WTC11 (cell line): ENCODE data around the gene TMC5. TPM values are rescaled to one million over a fixed set of nuclear protein-coding genes. Genes with fewer than 3 reads are reported as not detected.

Experiments used
- ATAC-seq: fragments of 200-7000 bp; cut with Tn5 transposase; 2 replicates; pipeline ENCODE4 v1.10.0; 2021; ENCODE audit warnings: mild to moderate bottlenecking, moderate library complexity
- CTCF ChIA-PET: fragments of 300-600 bp; sonication (Branson Sonifier 250); formaldehyde crosslinking; loops from one replicate; lab custom pipeline; 2021; ENCODE audit warnings: antibody characterized with exemption; lab: Charles Lee
- POLR2A ChIA-PET: fragments of 350-600 bp; sonication (Branson Sonifier 250); formaldehyde crosslinking; loops from one replicate; lab custom pipeline; 2021; ENCODE audit warnings: antibody characterized with exemption; lab: Charles Lee
- DNase-seq: peaks from one replicate; pipeline ENCODE4 v3.0.0; 2021; ENCODE audit warnings: low spot score
- H3K27ac Mint-ChIP-seq: 2 replicates; pipeline ENCODE4 v1.8.0; 2021; ENCODE audit warnings: mixed read lengths
- H3K27me3 Mint-ChIP-seq: 2 replicates; pipeline ENCODE4 v1.8.0; 2021; ENCODE audit warnings: low read depth, mild to moderate bottlenecking, moderate library complexity, mixed read lengths
- H3K36me3 Mint-ChIP-seq: 2 replicates; pipeline ENCODE4 v1.8.0; 2021; ENCODE audit warnings: mixed read lengths
- H3K4me1 Mint-ChIP-seq: 2 replicates; pipeline ENCODE4 v1.8.0; 2022; ENCODE audit warnings: mixed read lengths
- H3K4me3 Mint-ChIP-seq: 2 replicates; pipeline ENCODE4 v1.8.0; 2021; ENCODE audit warnings: mild to moderate bottlenecking, moderate library complexity, mixed read lengths
- H3K9me3 Mint-ChIP-seq: 2 replicates; pipeline ENCODE4 v1.8.0; 2021; ENCODE audit warnings: mixed read lengths
- CREM ChIP-seq: sonication (generic); formaldehyde crosslinking; IDR thresholded peaks from 2 replicates; pipeline ENCODE4 v1.8.1; 2022; ENCODE audit warnings: mild to moderate bottlenecking, missing genetic modification reagents, moderate library complexity
- ETV6 ChIP-seq: sonication (generic); formaldehyde crosslinking; IDR thresholded peaks from 2 replicates; pipeline ENCODE4 v1.8.1; 2022; ENCODE audit warnings: mild to moderate bottlenecking, missing genetic modification reagents
- FOXJ3 ChIP-seq: sonication (generic); formaldehyde crosslinking; IDR thresholded peaks from 2 replicates; pipeline ENCODE4 v1.9.0; 2021; ENCODE audit warnings: missing genetic modification reagents, mild to moderate bottlenecking, borderline replicate concordance
- FOXK1 ChIP-seq: sonication (generic); formaldehyde crosslinking; IDR thresholded peaks from 2 replicates; pipeline ENCODE4 v1.8.0; 2022; ENCODE audit warnings: mild to moderate bottlenecking, moderate library complexity, missing genetic modification reagents
- FOXP1 ChIP-seq: sonication (generic); formaldehyde crosslinking; IDR thresholded peaks from 2 replicates; pipeline ENCODE4 v1.8.0; 2022; ENCODE audit warnings: missing genetic modification reagents, mild to moderate bottlenecking, moderate library complexity, borderline replicate concordance
- NFYB ChIP-seq: sonication (generic); formaldehyde crosslinking; conservative IDR thresholded peaks from 2 replicates; pipeline ENCODE4 v1.8.0; 2022; ENCODE audit warnings: low read depth, missing genetic modification reagents
- SMAD3 ChIP-seq: sonication (generic); formaldehyde crosslinking; IDR thresholded peaks from 2 replicates; pipeline ENCODE4 v1.8.0; 2022; ENCODE audit warnings: missing genetic modification reagents, mild to moderate bottlenecking, borderline replicate concordance
- SP1 ChIP-seq: sonication (generic); formaldehyde crosslinking; conservative IDR thresholded peaks from 2 replicates; pipeline ENCODE4 v1.8.1; 2022; ENCODE audit warnings: missing genetic modification reagents
- ZNF121 ChIP-seq: sonication (generic); formaldehyde crosslinking; IDR thresholded peaks from 2 replicates; pipeline ENCODE4 v1.8.0; 2023; ENCODE audit warnings: missing genetic modification reagents
- total RNA-seq: library from RNA; stranded (reverse); gene quantifications from 3 replicates; pipeline ENCODE4 v1.2.3, GENCODE V29; 2021
- TF ChIP-seq, protein P1 (sequence below): sonication (generic); formaldehyde crosslinking; IDR thresholded peaks from 2 replicates; pipeline ENCODE4 v1.8.1; 2023; ENCODE audit warnings: mild to moderate bottlenecking, moderate library complexity, missing genetic modification reagents
- TF ChIP-seq, protein P2 (sequence below): fragments of 250-450 bp; sonication (Bioruptor Pico); IDR thresholded peaks from 2 replicates; pipeline ENCODE4 v1.8.0; 2021; ENCODE audit warnings: mild to moderate bottlenecking
- TF ChIP-seq, protein P3 (sequence below): sonication (generic); formaldehyde crosslinking; IDR thresholded peaks from 2 replicates; pipeline ENCODE4 v1.8.1; 2022; ENCODE audit warnings: mild to moderate bottlenecking, moderate library complexity, missing genetic modification reagents
- TF ChIP-seq, protein P4 (sequence below): sonication (generic); formaldehyde crosslinking; IDR thresholded peaks from 2 replicates; pipeline ENCODE4 v1.8.1; 2022; ENCODE audit warnings: mild to moderate bottlenecking, missing genetic modification reagents, moderate library complexity, borderline replicate concordance
- TF ChIP-seq, protein P5 (sequence below): sonication (generic); formaldehyde crosslinking; IDR thresholded peaks from 2 replicates; pipeline ENCODE4 v1.8.0; 2023; ENCODE audit warnings: mild to moderate bottlenecking, missing genetic modification reagents
- TF ChIP-seq, protein P6 (sequence below): sonication (generic); formaldehyde crosslinking; IDR thresholded peaks from 2 replicates; pipeline ENCODE4 v1.8.0; 2023; ENCODE audit warnings: missing genetic modification reagents, mild to moderate bottlenecking, borderline replicate concordance
- TF ChIP-seq, protein P7 (sequence below): fragments of 250-450 bp; sonication (Bioruptor Pico); IDR thresholded peaks from 2 replicates; pipeline ENCODE4 v1.9.0; 2021; ENCODE audit warnings: moderate library complexity, mild to moderate bottlenecking, inconsistent platforms, borderline replicate concordance
- TF ChIP-seq, protein P8 (sequence below): sonication (generic); formaldehyde crosslinking; IDR thresholded peaks from 2 replicates; pipeline ENCODE4 v1.8.0; 2022; ENCODE audit warnings: mild to moderate bottlenecking, missing genetic modification reagents
- TF ChIP-seq, protein P9 (sequence below): sonication (generic); formaldehyde crosslinking; IDR thresholded peaks from 2 replicates; pipeline ENCODE4 v1.8.0; 2022; ENCODE audit warnings: mild to moderate bottlenecking, missing genetic modification reagents
- TF ChIP-seq, protein P10 (sequence below): sonication (generic); formaldehyde crosslinking; IDR thresholded peaks from 2 replicates; pipeline ENCODE4 v1.8.0; 2022; ENCODE audit warnings: mild to moderate bottlenecking, missing genetic modification reagents

TMC5 gene
- total RNA-seq, 1 experiment from 2014 or later, result 3.1 TPM

DNA sequence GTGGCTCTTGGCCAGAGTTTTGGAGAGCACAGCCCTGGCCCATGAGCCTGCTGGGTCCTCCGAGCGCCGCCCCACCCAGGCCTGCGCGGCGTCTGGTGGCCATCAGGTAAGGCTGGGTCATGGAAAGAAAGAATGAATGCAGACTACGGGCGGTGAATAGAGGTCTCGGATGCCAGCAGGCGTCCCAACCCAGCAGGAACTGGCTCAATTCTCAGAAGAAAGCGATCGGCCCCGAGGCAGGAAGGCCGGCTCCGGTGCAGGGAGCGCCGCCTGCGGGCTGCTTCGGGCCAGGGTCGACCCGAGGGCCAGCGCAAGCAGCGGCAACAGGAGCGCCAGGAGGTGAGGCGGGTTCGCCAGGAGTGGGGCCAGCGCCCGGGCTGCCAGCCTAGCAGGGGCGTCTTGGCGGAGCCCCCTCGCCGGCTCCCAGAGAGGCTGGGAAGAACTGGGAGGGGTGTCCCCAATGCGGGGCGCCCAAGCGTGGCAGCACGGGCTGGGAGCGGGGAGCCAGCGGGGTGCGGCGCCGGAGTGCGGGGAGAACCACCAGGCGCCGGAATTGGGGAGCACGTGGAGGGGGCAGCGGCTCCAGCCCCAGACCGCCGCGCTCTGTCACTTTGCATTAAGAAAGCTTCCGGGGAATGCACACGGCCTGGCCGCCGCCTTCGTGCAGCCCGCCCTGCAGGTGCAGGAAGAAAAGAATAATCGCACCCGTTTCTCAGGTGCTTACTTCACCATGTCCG lies 7.1 kb upstream of the TMC5 start:
- H3K4me3 Mint-ChIP-seq, result peak overlapping the region; percentile 77
- CTCF ChIA-PET, result interaction anchor here (0.5 to 2.4 kb wide), 8 partner anchors 10 to 728 kb away, joined by 3 to 10 read pairs (median 4); partner anchors contain the start of genes TMC7 and VPS35L
- DNase-seq (peak; percentile 80), ATAC-seq (peak; percentile 78)
- H3K36me3 Mint-ChIP-seq, result peaks cover 10% of the 10 kb centered on the region
- H3K27me3 Mint-ChIP-seq, result peaks cover 24% of the 10 kb centered on the region
- POLR2A ChIA-PET, result no interaction called here
- peaks cover 37% of the 10 kb centered on the region for H3K4me1 Mint-ChIP-seq
- peak overlapping the region; percentile 69 for H3K27ac Mint-ChIP-seq
- H3K9me3 Mint-ChIP-seq, result peaks cover 15% of the 10 kb centered on the region
- TF ChIP-seq FOXJ3, result no peak
- TF ChIP-seq, protein P1, sequence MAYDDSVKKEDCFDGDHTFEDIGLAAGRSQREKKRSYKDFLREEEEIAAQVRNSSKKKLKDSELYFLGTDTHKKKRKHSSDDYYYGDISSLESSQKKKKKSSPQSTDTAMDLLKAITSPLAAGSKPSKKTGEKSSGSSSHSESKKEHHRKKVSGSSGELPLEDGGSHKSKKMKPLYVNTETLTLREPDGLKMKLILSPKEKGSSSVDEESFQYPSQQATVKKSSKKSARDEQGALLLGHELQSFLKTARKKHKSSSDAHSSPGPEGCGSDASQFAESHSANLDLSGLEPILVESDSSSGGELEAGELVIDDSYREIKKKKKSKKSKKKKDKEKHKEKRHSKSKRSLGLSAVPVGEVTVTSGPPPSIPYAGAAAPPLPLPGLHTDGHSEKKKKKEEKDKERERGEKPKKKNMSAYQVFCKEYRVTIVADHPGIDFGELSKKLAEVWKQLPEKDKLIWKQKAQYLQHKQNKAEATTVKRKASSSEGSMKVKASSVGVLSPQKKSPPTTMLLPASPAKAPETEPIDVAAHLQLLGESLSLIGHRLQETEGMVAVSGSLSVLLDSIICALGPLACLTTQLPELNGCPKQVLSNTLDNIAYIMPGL (CRISPR knock-in tag), result peak; percentile 70; the same call in 1 of the 2 replicates
- TF ChIP-seq SMAD3 (CRISPR knock-in tag), result no peak
- TF ChIP-seq, protein P2, sequence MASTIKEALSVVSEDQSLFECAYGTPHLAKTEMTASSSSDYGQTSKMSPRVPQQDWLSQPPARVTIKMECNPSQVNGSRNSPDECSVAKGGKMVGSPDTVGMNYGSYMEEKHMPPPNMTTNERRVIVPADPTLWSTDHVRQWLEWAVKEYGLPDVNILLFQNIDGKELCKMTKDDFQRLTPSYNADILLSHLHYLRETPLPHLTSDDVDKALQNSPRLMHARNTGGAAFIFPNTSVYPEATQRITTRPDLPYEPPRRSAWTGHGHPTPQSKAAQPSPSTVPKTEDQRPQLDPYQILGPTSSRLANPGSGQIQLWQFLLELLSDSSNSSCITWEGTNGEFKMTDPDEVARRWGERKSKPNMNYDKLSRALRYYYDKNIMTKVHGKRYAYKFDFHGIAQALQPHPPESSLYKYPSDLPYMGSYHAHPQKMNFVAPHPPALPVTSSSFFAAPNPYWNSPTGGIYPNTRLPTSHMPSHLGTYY (CRISPR knock-in tag), result no peak
- TF ChIP-seq, protein P3, sequence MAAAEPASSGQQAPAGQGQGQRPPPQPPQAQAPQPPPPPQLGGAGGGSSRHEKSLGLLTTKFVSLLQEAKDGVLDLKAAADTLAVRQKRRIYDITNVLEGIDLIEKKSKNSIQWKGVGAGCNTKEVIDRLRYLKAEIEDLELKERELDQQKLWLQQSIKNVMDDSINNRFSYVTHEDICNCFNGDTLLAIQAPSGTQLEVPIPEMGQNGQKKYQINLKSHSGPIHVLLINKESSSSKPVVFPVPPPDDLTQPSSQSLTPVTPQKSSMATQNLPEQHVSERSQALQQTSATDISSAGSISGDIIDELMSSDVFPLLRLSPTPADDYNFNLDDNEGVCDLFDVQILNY (CRISPR knock-in tag), result peak; percentile 53; the same call in 1 of the 2 replicates
- TF ChIP-seq ZNF121, result 0 out of 2 replicates have a peak, but pooled peaks have one; percentile 29
- TF ChIP-seq, protein P4, sequence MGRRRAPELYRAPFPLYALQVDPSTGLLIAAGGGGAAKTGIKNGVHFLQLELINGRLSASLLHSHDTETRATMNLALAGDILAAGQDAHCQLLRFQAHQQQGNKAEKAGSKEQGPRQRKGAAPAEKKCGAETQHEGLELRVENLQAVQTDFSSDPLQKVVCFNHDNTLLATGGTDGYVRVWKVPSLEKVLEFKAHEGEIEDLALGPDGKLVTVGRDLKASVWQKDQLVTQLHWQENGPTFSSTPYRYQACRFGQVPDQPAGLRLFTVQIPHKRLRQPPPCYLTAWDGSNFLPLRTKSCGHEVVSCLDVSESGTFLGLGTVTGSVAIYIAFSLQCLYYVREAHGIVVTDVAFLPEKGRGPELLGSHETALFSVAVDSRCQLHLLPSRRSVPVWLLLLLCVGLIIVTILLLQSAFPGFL (CRISPR knock-in tag), result no peak
- TF ChIP-seq, protein P5, sequence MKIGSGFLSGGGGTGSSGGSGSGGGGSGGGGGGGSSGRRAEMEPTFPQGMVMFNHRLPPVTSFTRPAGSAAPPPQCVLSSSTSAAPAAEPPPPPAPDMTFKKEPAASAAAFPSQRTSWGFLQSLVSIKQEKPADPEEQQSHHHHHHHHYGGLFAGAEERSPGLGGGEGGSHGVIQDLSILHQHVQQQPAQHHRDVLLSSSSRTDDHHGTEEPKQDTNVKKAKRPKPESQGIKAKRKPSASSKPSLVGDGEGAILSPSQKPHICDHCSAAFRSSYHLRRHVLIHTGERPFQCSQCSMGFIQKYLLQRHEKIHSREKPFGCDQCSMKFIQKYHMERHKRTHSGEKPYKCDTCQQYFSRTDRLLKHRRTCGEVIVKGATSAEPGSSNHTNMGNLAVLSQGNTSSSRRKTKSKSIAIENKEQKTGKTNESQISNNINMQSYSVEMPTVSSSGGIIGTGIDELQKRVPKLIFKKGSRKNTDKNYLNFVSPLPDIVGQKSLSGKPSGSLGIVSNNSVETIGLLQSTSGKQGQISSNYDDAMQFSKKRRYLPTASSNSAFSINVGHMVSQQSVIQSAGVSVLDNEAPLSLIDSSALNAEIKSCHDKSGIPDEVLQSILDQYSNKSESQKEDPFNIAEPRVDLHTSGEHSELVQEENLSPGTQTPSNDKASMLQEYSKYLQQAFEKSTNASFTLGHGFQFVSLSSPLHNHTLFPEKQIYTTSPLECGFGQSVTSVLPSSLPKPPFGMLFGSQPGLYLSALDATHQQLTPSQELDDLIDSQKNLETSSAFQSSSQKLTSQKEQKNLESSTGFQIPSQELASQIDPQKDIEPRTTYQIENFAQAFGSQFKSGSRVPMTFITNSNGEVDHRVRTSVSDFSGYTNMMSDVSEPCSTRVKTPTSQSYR, result 0 out of 2 replicates have a peak, but pooled peaks have one; percentile 48
- peak; percentile 75; the same call in 1 of the 2 replicates for TF ChIP-seq FOXP1 (CRISPR knock-in tag)
- TF ChIP-seq, protein P6, sequence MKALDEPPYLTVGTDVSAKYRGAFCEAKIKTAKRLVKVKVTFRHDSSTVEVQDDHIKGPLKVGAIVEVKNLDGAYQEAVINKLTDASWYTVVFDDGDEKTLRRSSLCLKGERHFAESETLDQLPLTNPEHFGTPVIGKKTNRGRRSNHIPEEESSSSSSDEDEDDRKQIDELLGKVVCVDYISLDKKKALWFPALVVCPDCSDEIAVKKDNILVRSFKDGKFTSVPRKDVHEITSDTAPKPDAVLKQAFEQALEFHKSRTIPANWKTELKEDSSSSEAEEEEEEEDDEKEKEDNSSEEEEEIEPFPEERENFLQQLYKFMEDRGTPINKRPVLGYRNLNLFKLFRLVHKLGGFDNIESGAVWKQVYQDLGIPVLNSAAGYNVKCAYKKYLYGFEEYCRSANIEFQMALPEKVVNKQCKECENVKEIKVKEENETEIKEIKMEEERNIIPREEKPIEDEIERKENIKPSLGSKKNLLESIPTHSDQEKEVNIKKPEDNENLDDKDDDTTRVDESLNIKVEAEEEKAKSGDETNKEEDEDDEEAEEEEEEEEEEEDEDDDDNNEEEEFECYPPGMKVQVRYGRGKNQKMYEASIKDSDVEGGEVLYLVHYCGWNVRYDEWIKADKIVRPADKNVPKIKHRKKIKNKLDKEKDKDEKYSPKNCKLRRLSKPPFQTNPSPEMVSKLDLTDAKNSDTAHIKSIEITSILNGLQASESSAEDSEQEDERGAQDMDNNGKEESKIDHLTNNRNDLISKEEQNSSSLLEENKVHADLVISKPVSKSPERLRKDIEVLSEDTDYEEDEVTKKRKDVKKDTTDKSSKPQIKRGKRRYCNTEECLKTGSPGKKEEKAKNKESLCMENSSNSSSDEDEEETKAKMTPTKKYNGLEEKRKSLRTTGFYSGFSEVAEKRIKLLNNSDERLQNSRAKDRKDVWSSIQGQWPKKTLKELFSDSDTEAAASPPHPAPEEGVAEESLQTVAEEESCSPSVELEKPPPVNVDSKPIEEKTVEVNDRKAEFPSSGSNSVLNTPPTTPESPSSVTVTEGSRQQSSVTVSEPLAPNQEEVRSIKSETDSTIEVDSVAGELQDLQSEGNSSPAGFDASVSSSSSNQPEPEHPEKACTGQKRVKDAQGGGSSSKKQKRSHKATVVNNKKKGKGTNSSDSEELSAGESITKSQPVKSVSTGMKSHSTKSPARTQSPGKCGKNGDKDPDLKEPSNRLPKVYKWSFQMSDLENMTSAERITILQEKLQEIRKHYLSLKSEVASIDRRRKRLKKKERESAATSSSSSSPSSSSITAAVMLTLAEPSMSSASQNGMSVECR (CRISPR knock-in tag), result peak; percentile 53; the same call in 1 of the 2 replicates
- 0 out of 2 replicates have a peak, but pooled peaks have one; percentile 37 for TF ChIP-seq CREM (CRISPR knock-in tag)
- no peak for TF ChIP-seq SP1 (CRISPR knock-in tag)
- 0 out of 2 replicates have a peak, but pooled peaks have one; percentile 15 for TF ChIP-seq FOXK1 (CRISPR knock-in tag)
- TF ChIP-seq ETV6 (CRISPR knock-in tag), result 0 out of 2 replicates have a peak, but pooled peaks have one; percentile 43
- TF ChIP-seq, protein P7, sequence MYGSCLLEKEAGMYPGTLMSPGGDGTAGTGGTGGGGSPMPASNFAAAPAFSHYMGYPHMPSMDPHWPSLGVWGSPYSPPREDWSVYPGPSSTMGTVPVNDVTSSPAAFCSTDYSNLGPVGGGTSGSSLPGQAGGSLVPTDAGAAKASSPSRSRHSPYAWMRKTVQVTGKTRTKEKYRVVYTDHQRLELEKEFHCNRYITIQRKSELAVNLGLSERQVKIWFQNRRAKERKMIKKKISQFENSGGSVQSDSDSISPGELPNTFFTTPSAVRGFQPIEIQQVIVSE (CRISPR knock-in tag), result no peak
- TF ChIP-seq, protein P8, sequence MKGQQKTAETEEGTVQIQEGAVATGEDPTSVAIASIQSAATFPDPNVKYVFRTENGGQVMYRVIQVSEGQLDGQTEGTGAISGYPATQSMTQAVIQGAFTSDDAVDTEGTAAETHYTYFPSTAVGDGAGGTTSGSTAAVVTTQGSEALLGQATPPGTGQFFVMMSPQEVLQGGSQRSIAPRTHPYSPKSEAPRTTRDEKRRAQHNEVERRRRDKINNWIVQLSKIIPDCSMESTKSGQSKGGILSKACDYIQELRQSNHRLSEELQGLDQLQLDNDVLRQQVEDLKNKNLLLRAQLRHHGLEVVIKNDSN (CRISPR knock-in tag), result peak; percentile 55; the same call in 1 of the 2 replicates
- TF ChIP-seq, protein P9, sequence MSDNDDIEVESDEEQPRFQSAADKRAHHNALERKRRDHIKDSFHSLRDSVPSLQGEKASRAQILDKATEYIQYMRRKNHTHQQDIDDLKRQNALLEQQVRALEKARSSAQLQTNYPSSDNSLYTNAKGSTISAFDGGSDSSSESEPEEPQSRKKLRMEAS (CRISPR knock-in tag), result peak; percentile 90
- TF ChIP-seq NFYB (CRISPR knock-in tag), result peak; percentile 24; the same call in 1 of the 2 replicates
- TF ChIP-seq, protein P10, sequence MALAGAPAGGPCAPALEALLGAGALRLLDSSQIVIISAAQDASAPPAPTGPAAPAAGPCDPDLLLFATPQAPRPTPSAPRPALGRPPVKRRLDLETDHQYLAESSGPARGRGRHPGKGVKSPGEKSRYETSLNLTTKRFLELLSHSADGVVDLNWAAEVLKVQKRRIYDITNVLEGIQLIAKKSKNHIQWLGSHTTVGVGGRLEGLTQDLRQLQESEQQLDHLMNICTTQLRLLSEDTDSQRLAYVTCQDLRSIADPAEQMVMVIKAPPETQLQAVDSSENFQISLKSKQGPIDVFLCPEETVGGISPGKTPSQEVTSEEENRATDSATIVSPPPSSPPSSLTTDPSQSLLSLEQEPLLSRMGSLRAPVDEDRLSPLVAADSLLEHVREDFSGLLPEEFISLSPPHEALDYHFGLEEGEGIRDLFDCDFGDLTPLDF (CRISPR knock-in tag), result no peak
